Frontal cortex (tissue), 4 donors: Measurements from ENCODE around the gene DPF3. TPM values are rescaled to one million over a fixed set of nuclear protein-coding genes. Genes with fewer than 3 reads are reported as not detected.

Experiments used
- DNase-seq, 2 donors: peaks; one replicate each; pipeline ENCODE4 v3.0.0; 2012; ENCODE audit warnings: low spot score in 2 of 2
- FAIRE-seq: peaks from 2 replicates; lab custom pipeline; 2012; peaks lifted over from hg19 to GRCh38; lab: Jason Lieb, UNC
- total RNA-seq: library from RNA; depleted of rRNA; stranded (reverse); fragments of >200 nt; gene quantifications from one replicate; pipeline ENCODE4 v1.2.3, GENCODE V29; 2014
- donor health status: control.
- donor health status: control.
- donor health status: control.

The DPF3 gene
- total RNA-seq, 1 donor from 2014 or later = 5.7 TPM

DNA sequence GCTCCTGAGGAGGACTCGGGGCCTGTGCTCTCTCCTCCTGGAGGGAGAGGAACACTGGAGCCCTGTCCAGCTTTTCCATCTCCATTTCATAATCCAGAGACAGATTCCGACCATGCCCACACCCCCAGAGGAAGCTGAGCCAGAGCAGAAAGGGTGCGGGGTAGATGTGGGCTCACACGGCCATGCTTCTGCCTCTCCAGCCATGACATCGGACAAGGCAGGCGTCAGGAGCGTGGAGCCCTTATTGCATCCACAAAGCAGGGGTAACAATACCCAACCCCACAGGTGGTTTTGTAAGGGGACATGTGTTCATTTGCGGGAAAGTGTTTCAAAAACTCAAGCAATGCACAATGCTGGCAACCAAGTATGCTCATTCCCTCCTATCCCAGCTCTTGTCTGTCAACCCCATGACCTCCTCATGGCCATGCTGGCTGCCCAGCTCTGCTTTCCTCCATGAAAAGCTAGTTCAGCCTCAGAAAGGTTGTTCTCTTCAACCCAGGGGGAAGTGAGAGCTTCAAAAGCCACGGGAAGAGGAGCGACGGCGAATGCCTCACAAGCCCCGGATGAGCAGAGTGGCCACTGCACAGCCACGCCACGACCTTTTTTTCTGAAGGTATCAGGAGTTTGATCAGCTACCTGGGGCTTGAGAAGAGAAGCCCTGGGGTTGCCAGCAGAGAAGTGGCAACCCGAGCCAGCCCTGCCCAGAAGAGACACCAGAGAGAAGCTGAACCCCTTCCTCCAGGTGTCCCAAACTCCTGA, 161.7 kb downstream of the DPF3 start:
- no peak for DNase-seq
- FAIRE-seq = no peak

DNA sequence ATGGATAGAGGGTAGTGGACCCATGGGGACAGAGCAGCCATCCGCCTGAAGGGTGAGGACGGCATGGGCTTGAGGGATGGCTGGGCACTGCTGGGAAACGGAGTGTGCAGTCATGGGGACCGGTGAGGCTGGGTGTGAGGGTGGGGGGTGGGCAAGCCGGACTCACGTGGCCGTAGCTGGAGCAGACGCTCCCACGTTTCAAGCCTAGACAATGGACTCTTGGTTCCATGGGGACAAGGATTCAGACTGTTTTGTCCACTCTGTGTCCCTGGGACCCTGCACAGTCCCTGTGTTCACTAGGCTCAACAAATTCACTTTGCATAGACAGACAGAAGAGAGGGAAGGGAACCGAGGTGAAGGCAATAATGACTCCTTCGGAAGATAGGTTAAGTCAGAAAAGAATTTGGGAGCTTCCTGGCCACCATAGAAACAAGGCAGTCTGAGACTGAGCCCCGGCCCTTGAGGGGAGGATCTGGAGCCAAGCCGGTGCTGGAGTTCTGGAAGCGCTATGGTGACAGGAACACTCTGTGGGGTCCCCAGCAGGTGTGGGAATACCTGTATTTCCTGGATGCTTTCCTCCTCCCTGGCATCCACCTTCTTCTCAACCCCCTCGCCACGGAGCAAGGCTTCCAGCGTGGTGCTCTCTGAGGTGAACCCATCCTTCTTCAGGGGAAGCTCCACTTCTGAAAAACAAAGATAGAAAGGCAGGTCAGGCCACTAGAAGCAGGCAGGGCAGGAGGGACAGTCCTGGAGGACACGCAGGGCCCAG, 162.5 kb downstream of the DPF3 start:
- DNase-seq (peak in 1 of 2 donors; percentile 20), FAIRE-seq (no peak)

DNA sequence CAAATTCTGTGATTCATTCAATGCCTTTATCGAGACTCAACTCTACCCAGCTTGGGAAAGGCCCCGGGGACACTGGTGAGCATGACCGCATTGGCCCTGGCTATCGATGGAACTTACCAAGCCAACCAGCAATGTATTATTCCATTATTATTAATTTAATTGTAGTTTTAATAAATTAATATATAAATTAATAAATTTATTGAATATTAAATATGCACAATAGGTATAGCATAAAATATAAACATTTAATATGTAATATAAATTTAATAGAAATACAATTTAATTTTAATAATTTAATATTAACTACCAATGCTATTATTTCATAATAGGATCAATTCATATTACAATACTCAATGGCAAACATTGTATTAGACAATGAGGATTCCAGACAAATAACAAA, 163.4 kb downstream of the DPF3 start:
- peak; percentile 96 for FAIRE-seq
- no peak for DNase-seq

DNA sequence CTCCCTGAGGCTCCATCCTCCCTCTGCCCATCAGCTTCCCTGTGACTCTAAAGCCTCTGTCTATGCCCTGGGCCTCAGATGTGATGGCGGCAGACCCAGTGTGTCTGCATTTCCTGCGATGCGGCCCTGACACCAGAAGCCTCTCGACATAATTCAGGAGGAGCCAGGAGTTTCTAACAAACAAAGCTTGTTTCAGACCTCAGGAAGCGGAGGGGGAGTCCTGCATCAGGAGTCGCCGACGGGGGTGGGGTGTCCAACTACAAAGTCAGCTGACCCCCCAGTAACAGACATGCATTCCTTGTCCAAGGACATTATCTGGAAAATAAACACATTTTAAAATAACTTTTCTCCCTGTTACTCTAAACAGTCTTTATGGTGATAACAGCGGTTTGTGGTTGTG, 167.5 kb downstream of the DPF3 start:
- FAIRE-seq = no peak
- DNase-seq = no peak

DNA sequence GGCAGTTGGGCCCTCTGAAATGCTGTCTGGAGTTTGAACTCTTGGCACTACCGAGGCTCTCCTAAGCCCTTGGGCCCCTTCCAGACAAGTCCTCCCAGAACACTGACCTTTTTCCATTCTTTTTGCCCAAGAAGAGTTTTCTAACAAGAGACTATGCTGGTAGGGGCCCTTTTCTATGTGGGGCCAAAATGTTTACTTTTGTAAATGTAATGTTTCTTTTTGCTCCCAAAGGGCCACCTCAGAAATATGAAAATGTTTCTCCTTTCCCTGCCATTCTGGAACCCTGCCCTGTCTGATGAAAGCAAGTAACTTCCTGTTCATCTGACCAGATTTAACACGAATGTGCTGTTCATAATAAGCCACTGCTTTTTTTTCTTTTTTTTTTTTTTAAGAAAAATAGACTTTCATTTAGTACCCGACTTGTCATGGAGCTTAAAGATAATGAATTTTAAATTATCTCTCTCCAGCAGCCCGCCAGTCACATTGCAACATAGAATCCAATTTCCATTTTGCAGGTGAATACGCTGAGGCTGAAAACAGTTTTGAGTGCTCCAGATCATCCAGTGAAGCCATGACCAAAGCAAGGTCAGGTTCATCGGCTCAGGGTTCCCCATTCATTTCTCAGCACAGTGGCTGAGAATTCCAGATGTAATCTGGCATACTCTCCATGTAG, 169.9 kb downstream of the DPF3 start:
- FAIRE-seq (no peak), DNase-seq (no peak)

DNA sequence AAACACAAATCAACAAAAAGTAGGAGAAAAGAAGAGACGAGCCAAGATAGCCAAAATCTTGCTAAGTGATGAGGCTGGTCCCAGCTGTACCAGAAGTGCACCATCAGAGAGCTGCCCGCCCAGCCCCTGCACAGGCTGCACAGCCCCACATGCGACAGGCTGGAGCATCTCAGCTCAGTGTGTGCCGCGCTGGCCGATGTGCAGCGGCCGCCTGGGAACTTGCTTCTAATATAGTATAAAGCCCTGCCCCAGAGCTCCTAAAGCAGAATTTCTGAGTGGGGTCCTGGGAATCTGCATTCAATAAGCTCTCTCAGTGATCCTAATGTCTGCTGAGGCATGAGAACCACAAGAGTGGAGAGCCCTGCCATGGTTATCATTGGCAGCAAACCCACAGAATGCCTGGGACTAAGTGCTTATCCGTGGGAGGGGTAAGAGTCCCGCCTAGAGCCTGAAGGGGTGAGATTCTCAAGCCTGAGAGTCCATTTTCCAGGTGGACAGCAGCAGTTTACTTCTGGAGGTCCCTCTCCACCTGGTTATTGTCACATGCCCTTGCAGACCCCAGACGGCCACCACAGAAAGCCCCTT, 171.6 kb downstream of the DPF3 start:
- FAIRE-seq = no peak
- no peak for DNase-seq

DNA sequence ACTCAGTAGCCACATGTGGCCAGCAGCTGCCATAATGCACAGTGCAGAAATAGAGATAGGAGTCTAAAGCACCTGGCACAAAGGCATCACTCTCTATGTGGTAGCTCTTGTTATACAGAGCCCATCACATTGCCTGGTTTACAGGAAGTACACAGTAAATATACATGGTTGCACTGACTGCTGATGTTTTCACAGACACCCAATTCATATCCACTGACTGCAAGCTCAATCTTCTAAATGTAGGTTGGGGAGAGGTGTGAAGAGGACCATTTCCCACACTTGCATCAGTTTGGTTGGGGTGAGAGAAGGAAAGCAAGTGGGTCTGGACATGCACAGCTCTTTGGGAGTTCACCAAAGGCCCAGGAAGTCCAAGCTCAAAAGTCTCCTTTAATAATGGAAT, 172.8 kb downstream of the DPF3 start:
- FAIRE-seq (no peak), DNase-seq (no peak)

DNA sequence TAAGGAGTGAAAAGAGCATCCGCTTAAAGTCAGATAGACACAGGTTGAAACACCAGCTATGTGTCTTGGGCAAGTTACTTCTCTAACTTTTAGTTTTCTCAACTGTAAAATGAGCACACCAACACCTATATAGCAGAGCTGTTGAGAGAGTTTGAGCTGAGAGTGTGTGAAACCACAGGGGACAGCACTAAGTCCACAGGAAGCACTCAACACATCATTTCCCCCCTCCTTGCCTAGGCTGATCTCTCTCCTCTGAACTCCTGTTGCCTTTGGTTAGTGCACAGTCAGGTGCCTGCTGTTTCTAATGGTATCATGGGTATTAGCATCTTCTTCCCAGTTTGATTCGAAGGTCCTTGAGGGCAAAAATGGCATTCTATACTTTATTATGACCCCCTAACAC, 176.7 kb downstream of the DPF3 start:
- FAIRE-seq (no peak), DNase-seq (no peak)

DNA sequence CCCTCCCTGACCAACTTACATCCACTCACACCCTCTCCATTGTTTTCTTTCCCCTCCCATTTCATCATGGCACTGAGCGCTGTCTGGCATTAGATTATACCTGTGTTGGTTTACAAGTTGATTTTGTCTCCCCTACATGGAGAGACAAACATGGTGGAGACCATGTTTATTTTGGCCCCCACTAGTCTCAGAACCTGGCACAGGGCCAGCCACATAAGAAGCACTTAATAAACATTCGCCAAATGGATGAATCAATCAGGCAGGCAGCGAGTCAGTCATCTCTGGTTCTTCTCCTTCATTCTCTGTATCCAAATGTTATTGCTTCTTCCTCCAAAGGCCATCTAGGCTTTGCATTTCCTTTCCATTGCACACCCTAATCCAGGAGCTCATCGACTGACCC, 177.4 kb downstream of the DPF3 start:
- no peak for FAIRE-seq

DNA sequence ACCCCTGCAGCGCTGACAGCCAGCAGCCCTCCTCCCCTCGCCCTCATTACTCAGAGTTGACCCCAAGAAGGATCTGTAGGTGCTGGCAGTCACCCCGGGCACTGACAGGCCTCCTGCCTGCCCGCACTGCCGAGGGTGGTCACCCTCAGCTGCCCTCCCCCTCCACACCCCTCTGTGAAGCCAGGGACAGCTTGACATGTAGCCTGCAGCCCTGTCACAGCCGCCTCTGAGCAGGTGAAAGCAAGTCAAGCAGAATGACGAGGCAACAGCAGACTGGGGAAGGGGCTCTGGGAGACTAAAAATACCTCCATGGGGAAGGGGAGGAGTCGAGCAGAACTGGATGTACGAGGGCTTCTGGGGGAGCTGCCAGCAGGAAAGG, 178.1 kb downstream of the DPF3 start:
- FAIRE-seq (no peak), DNase-seq (peak in 1 of 2 donors; percentile 23)

More for the DNA sequence above, 177.4 kb downstream of the DPF3 start:
- no peak for DNase-seq

DNA sequence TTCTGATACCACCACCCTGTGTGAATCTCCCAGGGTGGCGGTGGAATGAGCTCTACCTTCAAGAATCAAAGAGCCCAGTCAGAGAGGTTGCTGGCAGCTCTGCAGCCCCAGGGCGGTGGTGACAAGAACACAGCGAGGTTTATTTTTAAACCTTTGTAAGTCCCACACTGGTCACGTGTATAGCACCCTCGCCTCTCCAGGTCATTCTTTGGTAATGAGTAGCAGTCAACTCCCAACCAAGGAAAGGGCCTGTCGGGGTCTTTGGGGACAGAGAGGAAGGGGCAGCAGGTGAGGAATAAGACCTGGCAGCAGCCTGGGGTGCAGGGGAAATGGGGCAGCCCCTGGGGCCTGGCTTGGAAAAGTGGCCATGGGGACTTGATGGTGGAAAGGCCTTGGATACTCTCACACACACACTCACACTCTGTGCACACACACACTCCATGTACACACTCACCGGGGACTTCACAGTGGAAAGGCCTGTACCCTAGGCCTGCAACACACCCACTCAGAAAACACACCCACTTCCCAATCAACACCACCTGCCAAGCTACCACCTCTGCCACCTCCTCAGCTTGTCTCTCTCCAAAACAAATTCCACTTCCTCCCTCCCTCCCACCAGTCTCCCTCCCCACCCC, 178.6 kb downstream of the DPF3 start:
- no peak for DNase-seq
- no peak for FAIRE-seq

DNA sequence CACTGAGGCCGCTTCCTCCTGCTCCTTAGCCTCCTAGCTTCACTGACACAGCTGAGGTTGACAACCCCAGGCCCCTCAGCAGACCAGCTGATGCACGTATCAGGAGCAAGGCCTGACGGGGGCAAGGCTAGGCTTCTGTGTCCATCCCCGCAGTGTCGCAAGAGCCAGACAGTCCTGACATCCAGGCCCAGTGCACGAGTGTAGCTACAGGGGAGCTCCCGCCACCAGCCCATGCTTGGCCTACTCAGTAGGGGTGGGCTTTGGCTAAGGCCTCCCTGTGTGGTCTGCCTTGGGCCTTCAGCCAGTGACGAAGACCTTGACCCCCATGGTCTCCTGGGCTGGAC, 179.1 kb downstream of the DPF3 start:
- no peak for FAIRE-seq
- no peak for DNase-seq

DNA sequence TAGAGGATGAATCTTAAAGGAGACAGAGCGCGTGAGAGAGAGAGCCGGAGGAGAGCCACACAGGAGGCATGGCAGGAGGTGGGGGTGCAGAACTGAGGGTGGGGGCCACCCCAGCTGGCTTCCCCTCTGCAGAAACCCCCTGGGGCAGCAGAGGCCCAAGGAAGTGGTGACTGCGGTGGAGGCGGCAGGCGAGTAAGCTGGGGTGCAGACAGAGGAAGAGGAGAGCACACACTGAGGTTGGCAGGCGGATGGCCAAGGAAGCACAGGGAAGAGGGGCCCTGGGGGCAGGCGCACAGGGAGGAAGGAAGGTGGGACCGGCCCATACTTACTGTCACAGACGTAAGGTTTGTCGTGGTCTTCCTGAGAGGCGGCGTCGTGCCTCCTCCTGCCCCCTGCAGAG, 179.8 kb downstream of the DPF3 start:
- DNase-seq (no peak), FAIRE-seq (no peak)

DNA sequence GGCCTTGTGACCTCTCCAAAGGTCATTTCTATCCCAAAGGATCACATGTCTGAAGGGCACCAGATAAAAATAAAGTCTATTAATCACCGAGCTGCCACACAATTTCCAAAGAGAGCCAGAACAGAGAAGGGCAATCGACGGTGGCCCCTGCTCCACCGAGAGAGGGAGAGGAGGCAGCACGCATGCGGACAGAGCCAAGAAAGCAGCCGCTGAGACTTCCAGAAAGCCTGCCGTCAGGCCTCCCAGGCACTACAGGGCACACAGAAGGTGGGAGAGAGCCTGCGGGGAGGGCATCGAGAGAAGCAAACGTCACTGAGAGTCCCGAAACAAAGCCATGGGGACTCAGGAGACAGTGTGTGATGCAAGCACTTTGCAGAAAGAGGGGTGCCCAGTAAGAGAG, 182.0 kb downstream of the DPF3 start:
- no peak for DNase-seq
- no peak for FAIRE-seq

DNA sequence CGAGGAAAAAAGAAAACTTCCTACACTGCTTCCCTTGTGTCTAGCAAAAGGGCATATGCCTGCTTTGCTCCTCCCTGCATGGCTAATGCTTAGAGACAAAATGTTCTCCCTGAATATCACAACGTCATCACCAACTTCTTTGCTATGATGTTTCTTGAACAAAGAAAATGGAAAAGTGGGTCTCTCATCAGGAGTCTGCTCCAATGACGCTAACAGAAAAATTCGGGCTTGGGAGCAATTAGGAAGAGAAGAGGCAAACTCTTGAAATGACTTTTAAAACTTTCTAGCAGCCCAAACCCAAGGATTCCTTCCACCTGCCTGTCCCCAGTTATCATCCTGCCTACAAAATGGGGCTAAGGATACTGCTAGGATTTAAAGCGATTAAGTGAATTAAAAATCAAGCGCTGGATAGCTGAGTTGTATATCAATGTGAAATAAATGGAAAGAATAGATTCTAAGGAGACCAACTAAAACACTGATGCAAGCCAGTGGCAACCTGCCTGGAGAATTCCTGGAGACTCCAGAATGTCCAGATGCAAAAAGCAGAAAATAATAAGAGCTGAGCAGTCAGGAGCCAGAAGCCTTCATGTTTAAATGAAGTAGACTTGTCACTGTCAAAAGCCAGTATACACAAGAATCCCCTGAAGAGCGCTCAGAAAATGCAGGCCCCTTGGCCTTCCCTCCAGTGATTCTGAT, 183.8 kb downstream of the DPF3 start:
- FAIRE-seq (no peak), DNase-seq (no peak)

DNA sequence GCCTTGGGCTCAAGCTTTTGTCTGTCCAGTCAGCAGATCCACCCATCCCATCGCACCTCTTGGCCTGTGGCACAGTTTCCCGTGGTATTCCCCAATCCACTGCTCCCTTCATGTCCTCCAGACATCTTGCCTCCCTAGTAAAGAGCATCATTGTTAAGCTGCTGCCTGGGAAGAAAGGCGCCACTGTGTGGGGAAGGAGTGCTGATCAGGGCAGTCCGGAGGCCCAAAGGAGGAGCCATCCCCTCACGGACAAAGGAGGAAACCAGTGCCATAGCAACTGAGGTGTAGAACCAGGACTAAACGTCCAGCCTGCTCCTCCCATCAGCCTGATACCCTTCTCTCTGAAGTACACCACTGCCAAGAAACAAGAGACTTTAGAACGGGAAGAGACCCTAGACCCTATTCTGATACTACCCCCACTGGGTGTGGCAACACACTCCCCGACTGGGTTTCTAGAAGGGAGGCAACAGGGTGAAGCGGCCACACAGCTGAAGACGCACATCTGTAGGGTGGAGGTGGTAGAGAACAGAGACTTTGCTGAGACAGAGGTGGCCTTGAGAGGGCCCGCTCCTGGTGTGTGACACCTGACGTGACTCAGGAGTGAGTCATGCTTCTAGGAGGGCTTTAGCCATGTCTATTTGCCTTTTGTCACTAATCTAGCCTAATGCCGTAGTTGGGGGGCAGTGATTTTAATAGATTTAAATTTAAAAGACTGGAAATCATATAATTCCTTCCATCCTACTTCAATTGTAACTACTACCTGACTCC, 185.0 kb downstream of the DPF3 start:
- FAIRE-seq = no peak
- peak; percentile 32 to 45 for DNase-seq

DNA sequence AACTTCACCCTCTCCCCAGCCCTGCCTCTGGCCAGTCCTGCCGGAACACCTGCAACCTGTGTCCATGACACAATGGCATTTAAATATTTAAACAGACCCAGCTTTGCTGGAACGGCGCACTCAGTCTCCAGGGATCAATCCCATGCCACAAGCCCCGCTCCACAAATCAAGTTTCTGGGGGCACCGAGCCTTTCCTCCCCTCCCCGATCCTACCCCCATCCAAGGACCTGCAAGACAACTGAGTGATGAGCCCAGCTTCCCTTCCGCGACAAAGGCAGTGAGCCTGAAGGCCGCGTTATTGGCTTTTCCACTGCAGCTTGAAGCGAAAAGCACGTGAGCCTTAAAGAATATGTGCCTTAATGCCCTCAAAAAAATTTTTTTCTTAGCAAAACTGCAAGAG, 185.7 kb downstream of the DPF3 start:
- FAIRE-seq (no peak), DNase-seq (no peak)

DNA sequence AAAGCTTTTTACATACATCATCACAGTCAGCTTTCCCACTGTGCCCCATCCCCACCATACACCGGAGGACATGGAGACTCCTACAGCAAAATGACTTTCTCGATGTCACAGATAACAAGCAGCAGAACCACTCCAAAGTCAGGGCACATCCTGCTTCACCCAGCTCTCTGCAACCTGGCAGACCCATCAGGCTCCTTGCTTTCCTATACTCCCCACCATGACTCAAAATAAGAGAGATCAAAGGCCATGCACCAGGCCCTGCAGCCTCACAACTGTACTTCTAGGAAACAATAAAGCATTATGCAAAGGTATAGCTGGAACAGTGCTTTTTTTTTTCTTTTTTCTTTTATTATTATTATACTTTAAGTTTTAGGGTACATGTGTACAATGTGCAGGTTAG, 187.4 kb downstream of the DPF3 start:
- no peak for FAIRE-seq
- no peak for DNase-seq

DNA sequence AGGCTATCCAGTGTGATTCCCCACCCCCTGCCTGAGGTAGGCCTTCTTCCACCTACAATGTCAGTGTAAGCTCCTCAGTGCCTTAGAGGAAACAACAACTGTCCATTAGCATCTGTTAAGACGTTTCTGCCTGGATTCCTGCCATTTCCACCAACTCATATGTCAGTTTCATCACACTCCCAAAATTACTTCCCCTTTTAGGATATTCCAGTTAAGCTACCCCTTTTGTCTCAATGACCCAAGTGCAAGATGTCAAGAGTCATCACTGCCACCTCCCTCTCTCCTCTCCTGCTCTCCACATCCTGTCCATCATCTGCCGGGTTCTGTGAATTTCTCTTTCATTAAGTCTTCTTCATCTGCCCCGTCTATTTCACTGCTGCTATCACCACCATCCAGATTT, 189.4 kb downstream of the DPF3 start:
- FAIRE-seq = no peak
- DNase-seq = no peak
